COLO668 (cell line): ENCODE data around the gene ADGRV1.

ENCODE experiments used
- DNase-seq: peaks from one replicate; lab custom pipeline; 2025; ENCODE audit not compliant: unreplicated experiment; lab: John Stamatoyannopoulos, UW

Gene ADGRV1

GRCh38 chr5:91177639-91178038 lies 619.0 kb downstream of the ADGRV1 start:
- no peak for DNase-seq

GRCh38 chr5:91178461-91178860 lies 619.9 kb downstream of the ADGRV1 start:
- DNase-seq: no peak

GRCh38 chr5:91179018-91179417 lies 620.4 kb downstream of the ADGRV1 start:
- DNase-seq: no peak

- DNase-seq: no peak
Measured at GRCh38 chr5:91180506-91180905, 621.9 kb downstream of the ADGRV1 start.

GRCh38 chr5:91182763-91183162 lies 624.2 kb downstream of the ADGRV1 start:
- DNase-seq: no peak

GRCh38 chr5:91183743-91184142 lies 625.1 kb downstream of the ADGRV1 start:
- DNase-seq: no peak

- DNase-seq: no peak
Measured at GRCh38 chr5:91186101-91186500, 627.5 kb downstream of the ADGRV1 start.

- no peak for DNase-seq
Measured at GRCh38 chr5:91187032-91187431, 628.4 kb downstream of the ADGRV1 start.

GRCh38 chr5:91188755-91189154 lies 630.2 kb downstream of the ADGRV1 start:
- DNase-seq: no peak

GRCh38 chr5:91189480-91190313 lies 631.1 kb downstream of the ADGRV1 start:
- no peak for DNase-seq

GRCh38 chr5:91190314-91190690 lies 631.7 kb downstream of the ADGRV1 start:
- no peak for DNase-seq

- no peak for DNase-seq
Measured at GRCh38 chr5:91194824-91195381, 636.3 kb downstream of the ADGRV1 start.

- DNase-seq: no peak
Measured at GRCh38 chr5:91200692-91201091, 642.1 kb downstream of the ADGRV1 start.

GRCh38 chr5:91206103-91206502 lies 647.5 kb downstream of the ADGRV1 start:
- no peak for DNase-seq

- DNase-seq: no peak
Measured at GRCh38 chr5:91206734-91207133, 648.1 kb downstream of the ADGRV1 start.

- no peak for DNase-seq
Measured at GRCh38 chr5:91207248-91207647, 648.7 kb downstream of the ADGRV1 start.

GRCh38 chr5:91211997-91212713 lies 653.6 kb downstream of the ADGRV1 start:
- DNase-seq: no peak

- DNase-seq: no peak
Measured at GRCh38 chr5:91212714-91213092, 654.1 kb downstream of the ADGRV1 start.
